Mesodermal cell (in vitro differentiated cells): ENCODE measurements around the gene FBXO33.
A peak's percentile ranks its signal among the peaks of the same experiment; 100 is the strongest.

Experiments used
- H3K27ac ChIP-seq: 2 replicates; pipeline ENCODE4 v1.7.0; 2013; ENCODE audit warnings: mild to moderate bottlenecking, low read depth, low read length, moderate library complexity; ENCODE audit not compliant: severe bottlenecking
- H3K36me3 ChIP-seq: 2 replicates; pipeline ENCODE4 v1.7.1; 2013; ENCODE audit warnings: mild to moderate bottlenecking, low read length, moderate library complexity; ENCODE audit not compliant: control insufficient read depth, insufficient read depth
- H3K4me1 ChIP-seq: one replicate; pipeline ENCODE4 v1.7.1; 2013; ENCODE audit warnings: mild to moderate bottlenecking, low read length; ENCODE audit not compliant: insufficient read depth, control insufficient read depth, poor library complexity, severe bottlenecking
- H3K4me3 ChIP-seq: 2 replicates; pipeline ENCODE4 v1.7.0; 2013; ENCODE audit warnings: low read length, control low read depth, mild to moderate bottlenecking; ENCODE audit not compliant: insufficient read depth, poor library complexity, severe bottlenecking; ENCODE audit errors: extremely low read depth
- H3K9me3 ChIP-seq: 2 replicates; pipeline ENCODE4 v1.7.1; 2013; ENCODE audit warnings: mild to moderate bottlenecking, low read length, moderate library complexity; ENCODE audit not compliant: control insufficient read depth
- WGBS, 2 experiments: methylation state at CpG; one replicate each; pipeline ENCODE4 v1.1.5; 2013; ENCODE audit warnings: missing lambda C conversion rate in 2 of 2; ENCODE audit not compliant: insufficient coverage in 2 of 2; 5-methylcytosine and 5-hydroxymethylcytosine counted together

The FBXO33 gene

GRCh38 chr14:39430762-39431415 is 1.3 kb downstream of the FBXO33 start:
- Histone ChIP-seq H3K4me1 (peaks cover 3% of the 10 kb centered on the region), H3K9me3 (no peaks in the 10 kb centered on the region), H3K27ac (no peak overlapping the region), H3K4me3 (peak overlapping the region; percentile 70), H3K36me3 (no peaks in the 10 kb centered on the region)
- WGBS, 2 experiments: 10 to 42% methylated on average over 9 of the region's 19 CpGs

- WGBS, 2 experiments: 94 to 95% methylated on average over 5 to 7 of the region's 8 CpGs
- Histone ChIP-seq H3K36me3 (no peaks in the 10 kb centered on the region), H3K4me1 (peaks cover 3% of the 10 kb centered on the region), H3K4me3 (no peak overlapping the region), H3K27ac (no peak overlapping the region), H3K9me3 (no peaks in the 10 kb centered on the region)
Measured at GRCh38 chr14:39428118-39428517, 4.1 kb downstream of the FBXO33 start.

GRCh38 chr14:39426605-39427004 is 5.6 kb downstream of the FBXO33 start:
- H3K36me3 ChIP-seq: no peaks in the 10 kb centered on the region
- no peaks in the 10 kb centered on the region for H3K9me3 ChIP-seq
- WGBS, 2 experiments: 75 to 79% methylated on average over 5 to 7 of the region's 7 CpGs
- H3K27ac ChIP-seq: no peak overlapping the region
- H3K4me1 ChIP-seq: peaks cover 3% of the 10 kb centered on the region
- H3K4me3 ChIP-seq: no peak overlapping the region

- no CpG with 5 or more reads among the region's 3 CpGs for WGBS, 2 experiments
- Histone ChIP-seq H3K4me1 (peaks cover 3% of the 10 kb centered on the region), H3K27ac (no peak overlapping the region), H3K36me3 (no peaks in the 10 kb centered on the region), H3K9me3 (no peaks in the 10 kb centered on the region), H3K4me3 (no peak overlapping the region)
Measured at GRCh38 chr14:39425947-39426346, 6.3 kb downstream of the FBXO33 start.

GRCh38 chr14:39423793-39424192 is 8.4 kb downstream of the FBXO33 start:
- Histone ChIP-seq H3K9me3 (no peaks in the 10 kb centered on the region), H3K4me1 (no peaks in the 10 kb centered on the region)
- 93% methylated on average over 3 of the region's 3 CpGs; no CpG with 5 or more reads in 1 of the 2 experiments for WGBS, 2 experiments

GRCh38 chr14:39422243-39422642 is 10.0 kb downstream of the FBXO33 start:
- no peak overlapping the region for H3K4me3 ChIP-seq
- no peaks in the 10 kb centered on the region for H3K4me1 ChIP-seq
- no peaks in the 10 kb centered on the region for H3K36me3 ChIP-seq
- H3K9me3 ChIP-seq: peaks cover under 1% of the 10 kb centered on the region
- H3K27ac ChIP-seq: no peak overlapping the region

More at GRCh38 chr14:39423793-39424192, 8.4 kb downstream of the FBXO33 start:
- H3K4me3 ChIP-seq: no peak overlapping the region
- no peak overlapping the region for H3K27ac ChIP-seq
- H3K36me3 ChIP-seq: no peaks in the 10 kb centered on the region

GRCh38 chr14:39419272-39419671 is 13.0 kb downstream of the FBXO33 start:
- Histone ChIP-seq H3K9me3 (peaks cover 17% of the 10 kb centered on the region), H3K36me3 (peaks cover 5% of the 10 kb centered on the region), H3K27ac (no peak overlapping the region), H3K4me3 (no peak overlapping the region), H3K4me1 (no peaks in the 10 kb centered on the region)
- no CpG with 5 or more reads among the region's 1 CpG for WGBS, 2 experiments

- Histone ChIP-seq H3K4me1 (no peaks in the 10 kb centered on the region), H3K4me3 (no peak overlapping the region), H3K9me3 (peaks cover 17% of the 10 kb centered on the region), H3K27ac (no peak overlapping the region), H3K36me3 (peaks cover 5% of the 10 kb centered on the region)
- WGBS, 2 experiments: 71% methylated on average over 1 of the region's 2 CpGs; no CpG with 5 or more reads in 1 of the 2 experiments
Measured at GRCh38 chr14:39417014-39417413, 15.2 kb downstream of the FBXO33 start.

GRCh38 chr14:39416072-39416471 is 16.2 kb downstream of the FBXO33 start:
- WGBS, 2 experiments: no CpG with 5 or more reads among the region's 1 CpG
- Histone ChIP-seq H3K9me3 (peaks cover 17% of the 10 kb centered on the region), H3K4me3 (no peak overlapping the region), H3K27ac (no peak overlapping the region), H3K36me3 (peaks cover 5% of the 10 kb centered on the region), H3K4me1 (no peaks in the 10 kb centered on the region)

GRCh38 chr14:39406560-39406959 is 25.7 kb downstream of the FBXO33 start:
- no peaks in the 10 kb centered on the region for H3K9me3 ChIP-seq
- 83 to 100% methylated on average over 1 of the region's 3 CpGs for WGBS, 2 experiments
- H3K36me3 ChIP-seq: no peaks in the 10 kb centered on the region
- H3K27ac ChIP-seq: no peak overlapping the region
- H3K4me3 ChIP-seq: no peak overlapping the region
- H3K4me1 ChIP-seq: no peaks in the 10 kb centered on the region

- Histone ChIP-seq H3K9me3 (no peaks in the 10 kb centered on the region), H3K4me3 (no peak overlapping the region), H3K36me3 (peaks cover 17% of the 10 kb centered on the region), H3K27ac (no peak overlapping the region), H3K4me1 (no peaks in the 10 kb centered on the region)
- WGBS, 2 experiments: 82 to 97% methylated on average over 2 to 5 of the region's 6 CpGs
Measured at GRCh38 chr14:39398382-39398781, 33.9 kb downstream of the FBXO33 start.
